Breast epithelium (tissue), 4 donors: ENCODE results near the gene PPFIA3. TPM values are rescaled to one million over a fixed set of nuclear protein-coding genes. Genes with fewer than 3 reads are reported as not detected.

Experiments
- DNase-seq, 2 donors: peaks; one replicate each; pipeline ENCODE4 v3.0.0-alpha.2; 2019; ENCODE audit warnings: low spot score in 2 of 2
- H3K27ac ChIP-seq, 2 donors: fragments of 200-600 bp; sonication (generic) in 1 of 2; one replicate each; pipeline ENCODE4 v1.5.1; 2016 to 2019; ENCODE audit warnings: mild to moderate bottlenecking in 1 of 2
- H3K27me3 ChIP-seq, 2 donors: fragments of 200-600 bp; sonication (generic) in 1 of 2; one replicate each; pipeline versions ENCODE4 v1.5.1 to v1.6.0; 2017 to 2019; ENCODE audit warnings: control low read depth in 1 of 2, mild to moderate bottlenecking in 1 of 2
- H3K36me3 ChIP-seq: fragments of 200-600 bp; one replicate; pipeline ENCODE4 v1.5.1; 2019
- H3K4me1 ChIP-seq, 2 donors: fragments of 200-600 bp; sonication (generic); one replicate each; pipeline ENCODE4 v1.5.1; 2016 to 2019; ENCODE audit warnings: control low read depth in 1 of 2
- H3K4me3 ChIP-seq, 3 donors: fragments of 200-600 bp; sonication (generic); 1 replicate in 2 of 3; 2 replicates in 1 of 3; pipeline ENCODE4 v1.5.1; 2016 to 2019; ENCODE audit warnings: mild to moderate bottlenecking in 3 of 3, moderate library complexity in 2 of 3
- H3K9me3 ChIP-seq, 2 donors: fragments of 200-600 bp; sonication (generic) in 1 of 2; one replicate each; pipeline ENCODE4 v1.5.1; 2016 to 2019; ENCODE audit warnings: control low read depth in 1 of 2
- CTCF ChIP-seq, 3 donors: fragments of 450-650 bp; IDR thresholded peaks; one replicate each; pipeline ENCODE4 v1.5.1; 2016 to 2017; ENCODE audit warnings: antibody characterized with exemption in 3 of 3, mild to moderate bottlenecking in 3 of 3, moderate library complexity in 3 of 3
- POLR2A ChIP-seq: fragments of 450-650 bp; IDR thresholded peaks from one replicate; pipeline ENCODE4 v1.6.1; 2016; ENCODE audit warnings: antibody characterized with exemption, mild to moderate bottlenecking, moderate library complexity
- POLR2AphosphoS5 ChIP-seq, 3 donors: sonication (generic); formaldehyde crosslinking; IDR thresholded peaks; one replicate each; pipeline ENCODE4 v1.6.1; 2017; ENCODE audit warnings: antibody characterized with exemption in 3 of 3
- intact Hi-C: fragments of 100-400 bp; cut with DNase I; formaldehyde crosslinking; loops from one replicate; pipeline ENCODE4 v1.15.1; 2023; ENCODE audit warnings: low total_unique reads
- total RNA-seq, 3 donors: library from RNA; depleted of rRNA; stranded (reverse); fragments of >200 nt; gene quantifications; one replicate each; pipeline ENCODE4 v1.1.0, GENCODE V29; 2016

The PPFIA3 gene
- 1 to 10 TPM; 3.4 to 6.2 (median 3.4) TPM for total RNA-seq

- Histone ChIP-seq H3K4me1 (peaks cover 0 to 12% of the 10 kb centered on the region in 2 donors), H3K9me3 (no peaks in the 10 kb centered on the region), H3K4me3 (peak within 1 kb of the TSS; percentile 52 to 73 (median 65)), H3K36me3 (no peaks in the 10 kb centered on the region), H3K27me3 (no peaks in the 10 kb centered on the region), H3K27ac (peak within 1 kb of the TSS; percentile 97 to 98)
- DNase-seq: peak in 1 of 2 donors; percentile 72
- intact Hi-C loops: loop anchor here (5.0 kb wide), 1 partner anchor 1422 kb away; no protein-coding TSS in a partner anchor
- TF ChIP-seq POLR2AphosphoS5 (IDR thresholded peaks at IDR 0.05) (peak in 1 of 3 donors; percentile 21), POLR2A (no peak), CTCF (IDR thresholded peaks at IDR 0.05) (no peak)
Observed at GRCh38 chr19:49119411-49120324, at the start of gene PPFIA3. TSS of gene PPFIA3 (plus strand) at chr19:49119544. CDS start at chr19:49127874, 8,330 bp downstream.

- H3K4me3 ChIP-seq: no peak overlapping the region
- H3K36me3 ChIP-seq: no peaks in the 10 kb centered on the region
- H3K4me1 ChIP-seq: no peaks in the 10 kb centered on the region
- intact Hi-C loops: loop anchor here (10.0 kb wide), 1 partner anchor 124 kb away; no protein-coding TSS in a partner anchor
- no peak overlapping the region for H3K27ac ChIP-seq
- H3K27me3 ChIP-seq: peaks cover 6 to 35% of the 10 kb centered on the region in 2 donors
- no peaks in the 10 kb centered on the region for H3K9me3 ChIP-seq
- no peak for DNase-seq
- TF ChIP-seq CTCF (IDR thresholded peaks at IDR 0.05) (no peak), POLR2A (no peak), POLR2AphosphoS5 (IDR thresholded peaks at IDR 0.05) (no peak)
Observed at GRCh38 chr19:49070416-49070815, 48.9 kb upstream of the PPFIA3 start.

- Histone ChIP-seq H3K27me3 (peaks cover 6 to 35% of the 10 kb centered on the region in 2 donors), H3K27ac (no peak overlapping the region)
- DNase-seq: no peak
Observed at GRCh38 chr19:49071860-49072547, 47.3 kb upstream of the PPFIA3 start.

GRCh38 chr19:49073514-49074378 lies 45.6 kb upstream of the PPFIA3 start:
- H3K4me3 ChIP-seq: peak overlapping the region in 1 of 3 donors; percentile 25
- no peak for DNase-seq
- no peaks in the 10 kb centered on the region for H3K9me3 ChIP-seq
- intact Hi-C loops: loop anchor here (10.0 kb wide), 1 partner anchor 121 kb away; no protein-coding TSS in a partner anchor
- peaks cover 6 to 35% of the 10 kb centered on the region in 2 donors for H3K27me3 ChIP-seq
- no peaks in the 10 kb centered on the region for H3K4me1 ChIP-seq
- no peaks in the 10 kb centered on the region for H3K36me3 ChIP-seq
- TF ChIP-seq POLR2AphosphoS5 (IDR thresholded peaks at IDR 0.05) (no peak), CTCF (IDR thresholded peaks at IDR 0.05) (no peak), POLR2A (no peak)
- H3K27ac ChIP-seq: no peak overlapping the region

More at GRCh38 chr19:49071860-49072547, 47.3 kb upstream of the PPFIA3 start:
- Histone ChIP-seq H3K36me3 (no peaks in the 10 kb centered on the region), H3K4me3 (peak overlapping the region in 2 of 3 donors; percentile 23 to 46), H3K9me3 (no peaks in the 10 kb centered on the region), H3K4me1 (no peaks in the 10 kb centered on the region)
- intact Hi-C loops: loop anchor here (10.0 kb wide), 1 partner anchor 123 kb away; no protein-coding TSS in a partner anchor
- TF ChIP-seq CTCF (IDR thresholded peaks at IDR 0.05) (no peak), POLR2A (no peak), POLR2AphosphoS5 (IDR thresholded peaks at IDR 0.05) (no peak)
